ENCODE results near the gene BET1L.
A peak's percentile ranks its signal among the peaks of the same experiment; 100 is the strongest.

BET1L gene

GRCh38 chr11:227824-228379 lies 20.7 kb upstream of the BET1L start:
- H3K36me3 ChIP-seq, result peaks cover 0 to 19% (median 3%) of the 10 kb centered on the region in 3 donors
- no peaks in the 10 kb centered on the region for H3K27me3 ChIP-seq
- H3K4me3 ChIP-seq, result no peak overlapping the region
- TF ChIP-seq CTCF (IDR thresholded peaks at IDR 0.05), result no peak
- no peaks in the 10 kb centered on the region for H3K9me3 ChIP-seq
- DNase-seq, result no peak
- no peak overlapping the region for H3K27ac ChIP-seq
- intact Hi-C loops (cut with DNase I; ENCODE audit: low total_unique reads), result no loop called here
- H3K4me1 ChIP-seq, result no peaks in the 10 kb centered on the region

GRCh38 chr11:225734-226453 lies 18.7 kb upstream of the BET1L start:
- Histone ChIP-seq H3K4me1 (no peaks in the 10 kb centered on the region), H3K36me3 (peaks cover 0 to 34% (median 9%) of the 10 kb centered on the region in 3 donors), H3K4me3 (no peak overlapping the region), H3K9me3 (no peaks in the 10 kb centered on the region), H3K27me3 (no peaks in the 10 kb centered on the region), H3K27ac (no peak overlapping the region)
- peak in 1 of 2 donors; percentile 2 for DNase-seq
- intact Hi-C loops (cut with DNase I; ENCODE audit: low total_unique reads), result no loop called here
- TF ChIP-seq CTCF (IDR thresholded peaks at IDR 0.05), result no peak

- Histone ChIP-seq H3K4me3 (no peak overlapping the region), H3K27ac (no peak overlapping the region), H3K27me3 (no peaks in the 10 kb centered on the region), H3K4me1 (no peaks in the 10 kb centered on the region), H3K9me3 (no peaks in the 10 kb centered on the region), H3K36me3 (peaks cover 0 to 31% (median 9%) of the 10 kb centered on the region in 3 donors)
- intact Hi-C loops (cut with DNase I; ENCODE audit: low total_unique reads), result no loop called here
- peak in 1 of 2 donors; percentile 7 for DNase-seq
- TF ChIP-seq CTCF (IDR thresholded peaks at IDR 0.05), result no peak
Measured at GRCh38 chr11:224424-224823, 17.2 kb upstream of the BET1L start.

- peak in 1 of 2 donors; percentile 40 for DNase-seq
- TF ChIP-seq CTCF (IDR thresholded peaks at IDR 0.05), result no peak
- H3K4me1 ChIP-seq, result no peaks in the 10 kb centered on the region
- no peak overlapping the region for H3K4me3 ChIP-seq
- H3K9me3 ChIP-seq, result no peaks in the 10 kb centered on the region
- H3K36me3 ChIP-seq, result peaks cover 0 to 35% (median 10%) of the 10 kb centered on the region in 3 donors
- H3K27ac ChIP-seq, result no peak overlapping the region
- intact Hi-C loops (cut with DNase I; ENCODE audit: low total_unique reads), result no loop called here
- H3K27me3 ChIP-seq, result no peaks in the 10 kb centered on the region
Measured at GRCh38 chr11:223884-224283, 16.7 kb upstream of the BET1L start.

GRCh38 chr11:223026-223789 lies 16.0 kb upstream of the BET1L start:
- DNase-seq, result peak in 1 of 2 donors; percentile 38
- no peak for TF ChIP-seq CTCF (IDR thresholded peaks at IDR 0.05)
- Histone ChIP-seq H3K27ac (no peak overlapping the region), H3K9me3 (no peaks in the 10 kb centered on the region), H3K36me3 (peaks cover 0 to 42% (median 12%) of the 10 kb centered on the region in 3 donors), H3K4me3 (no peak overlapping the region), H3K27me3 (no peaks in the 10 kb centered on the region), H3K4me1 (no peaks in the 10 kb centered on the region)
- intact Hi-C loops (cut with DNase I; ENCODE audit: low total_unique reads), result no loop called here
